K562 (cell line): ENCODE measurements around the gene AK2. TPM values are rescaled to one million over a fixed set of nuclear protein-coding genes. Genes with fewer than 3 reads are reported as not detected.
A peak's percentile ranks its signal among the peaks of the same experiment; 100 is the strongest.

Source experiments
- AFF1 ChIP-seq, 2 experiments: fragments of 450-650 bp; IDR thresholded peaks; 2 replicates each; pipeline ENCODE4 v1.6.1; 2018; ENCODE audit warnings: mild to moderate bottlenecking in 2 of 2, low read depth in 1 of 2; ENCODE audit not compliant: partially characterized antibody in 2 of 2
- ARID4B ChIP-seq: sonication (generic); formaldehyde crosslinking; IDR thresholded peaks from 2 replicates; pipeline ENCODE4 v1.8.0; 2022; ENCODE audit warnings: mild to moderate bottlenecking, missing genetic modification reagents
- CBFA2T3 ChIP-seq: fragments of 450-650 bp; IDR thresholded peaks from 2 replicates; pipeline ENCODE4 v1.6.1; 2017
- CREB1 ChIP-seq, 2 experiments: sonication (generic) in 1 of 2; formaldehyde crosslinking in 1 of 2; IDR thresholded peaks; 2 replicates each; pipeline versions ENCODE4 v1.6.1 to v1.8.0; 2012 to 2022; ENCODE audit warnings: inconsistent platforms in 1 of 2, mild to moderate bottlenecking in 1 of 2, missing genetic modification reagents in 1 of 2, moderate library complexity in 1 of 2
- CREB3L1 ChIP-seq: fragments of 450-650 bp; IDR thresholded peaks from 2 replicates; pipeline ENCODE4 v1.6.1; 2014; ENCODE audit warnings: low read depth, mild to moderate bottlenecking, moderate library complexity, borderline replicate concordance
- ELF4 ChIP-seq: fragments of 450-650 bp; formaldehyde crosslinking; IDR thresholded peaks from 2 replicates; pipeline ENCODE4 v1.4.0; 2022; ENCODE audit warnings: missing genetic modification characterization
- EZH2 ChIP-seq: IDR thresholded peaks from 2 replicates; pipeline ENCODE4 v1.6.1; 2012; ENCODE audit warnings: low read depth, mild to moderate bottlenecking, inconsistent platforms, low read length, borderline replicate concordance
- HNRNPL ChIP-seq: fragments of 200-400 bp; formaldehyde crosslinking; IDR thresholded peaks from 2 replicates; pipeline ENCODE4 v1.6.1; 2017; ENCODE audit warnings: low read depth, mild to moderate bottlenecking, low read length
- IFI16 ChIP-seq: fragments of 250-450 bp; sonication (Bioruptor Pico); IDR thresholded peaks from 2 replicates; pipeline ENCODE4 v2.1.2; 2022; ENCODE audit warnings: mild to moderate bottlenecking, inconsistent platforms
- KAT2B ChIP-seq: IDR thresholded peaks from one replicate; pipeline ENCODE4 v1.6.1; 2012; ENCODE audit warnings: low read depth, mild to moderate bottlenecking, control low read depth, inconsistent platforms, low read length, moderate library complexity
- MEF2A ChIP-seq: IDR thresholded peaks from 2 replicates; pipeline ENCODE4 v1.6.1; 2011; ENCODE audit warnings: low read depth, mild to moderate bottlenecking, low read length, moderate library complexity; ENCODE audit not compliant: control insufficient read depth
- PHF20 ChIP-seq: fragments of 450-650 bp; IDR thresholded peaks from 2 replicates; pipeline ENCODE4 v1.6.1; 2018; ENCODE audit not compliant: partially characterized antibody
- POLR3A ChIP-seq: IDR thresholded peaks from 2 replicates; pipeline ENCODE4 v1.6.1; 2011; ENCODE audit warnings: borderline replicate concordance, mild to moderate bottlenecking, moderate library complexity; ENCODE audit not compliant: insufficient read length, insufficient read depth; ENCODE audit errors: extremely low read depth
- PRMT5 ChIP-seq: sonication (generic); formaldehyde crosslinking; IDR thresholded peaks from 2 replicates; pipeline ENCODE4 v1.5.0; 2020; ENCODE audit warnings: missing genetic modification reagents
- RB1 ChIP-seq: fragments of 450-650 bp; IDR thresholded peaks from 2 replicates; pipeline ENCODE4 v1.6.1; 2017; ENCODE audit warnings: low read depth, mild to moderate bottlenecking
- RFX5 ChIP-seq: IDR thresholded peaks from 2 replicates; pipeline ENCODE4 v1.6.1; 2011; ENCODE audit warnings: low read depth, mild to moderate bottlenecking, improper control_type of control experiment, low read length
- ZFP30 ChIP-seq: fragments of 250-450 bp; sonication (Bioruptor Pico); IDR thresholded peaks from 2 replicates; pipeline ENCODE4 v1.8.0; 2022; ENCODE audit warnings: moderate library complexity, mild to moderate bottlenecking, inconsistent platforms, borderline replicate concordance
- ZNF197 ChIP-seq: fragments of 200-800 bp; sonication (Bioruptor generic); IDR thresholded peaks from 2 replicates; pipeline ENCODE4 v1.6.1; 2016; ENCODE audit warnings: low read depth, missing genetic modification characterization, missing compliant biosample characterization
- ZNF707 ChIP-seq: fragments of 250-450 bp; sonication (Bioruptor Pico); conservative IDR thresholded peaks from 2 replicates; pipeline ENCODE4 v1.8.0; 2022; ENCODE audit warnings: inconsistent platforms, mild to moderate bottlenecking, moderate library complexity
- polyA plus RNA-seq, 8 experiments: library from polyadenylated mRNA; depleted of rRNA in 4 of 8; stranded (reverse) in 5 of 8; unstranded in 3 of 8; fragments of >200 nt; fragmentation: Nextera tagmentation in 2 of 8; fragmentation: Illumina TruSeq in 1 of 8; extraction: Ambion mirVana in 2 of 8; extraction: Trizol in 1 of 8; gene quantifications; 2 replicates each; pipeline versions ENCODE4 v1.2.1 to v1.2.3, GENCODE V29; 2011 to 2014; ENCODE audit warnings: inconsistent platforms in 1 of 8, missing spikeins in 1 of 8
- total RNA-seq, 7 experiments: library from RNA; depleted of rRNA in 6 of 7; stranded (reverse); fragments of >200 nt in 6 of 7; fragmentation: Illumina TruSeq in 2 of 7; extraction: Trizol in 2 of 7; gene quantifications; 2 replicates each; pipeline versions ENCODE4 v1.2.1 to v1.2.3, GENCODE V29; 2011 to 2021; ENCODE audit warnings: low replicate concordance in 1 of 7

Gene AK2
- total and polyA plus RNA-seq, 9 of the 15 experiments (the other 6 are each of a cell fraction or from before 2014, with no cell fraction given), result 105 to 1,050 (median 509) TPM

GRCh38 chr1:33009561-33009960, 27.1 kb downstream of the AK2 start (continued):
- TF ChIP-seq CREB3L1 (0 out of 2 replicates have a peak, but pooled peaks have one; percentile 21), ZFP30 (CRISPR knock-in tag) (no peak), PRMT5 (no peak), ZNF707 (CRISPR knock-in tag) (no peak), CBFA2T3 (peak; percentile 99), EZH2 (no peak), IFI16 (CRISPR knock-in tag) (no peak), CREB1 (IDR thresholded peaks at IDR 0.05) (peak; percentile 57), CREB1 (CRISPR knock-in tag; IDR thresholded peaks at IDR 0.05) (no peak), AFF1 (IDR thresholded peaks at IDR 0.05; ENCODE audit: low read depth in 1 of 2, partially characterized antibody in 2 of 2) (peak in 1 of 2 experiments; percentile 24), ARID4B (CRISPR knock-in tag) (no peak), MEF2A (no peak), KAT2B (no peak), POLR3A (no peak), HNRNPL (no peak), PHF20 (no peak), ZNF197 (CRISPR knock-in tag) (peak; percentile 77; the same call in 1 of the 2 replicates), ELF4 (CRISPR knock-in tag) (0 out of 2 replicates have a peak, but pooled peaks have one; percentile 72), RB1 (peak; percentile 48; the same call in 1 of the 2 replicates), RFX5 (no peak)
